Panc1 (cell line): Measurements from ENCODE around the gene RPS6KL1.

ENCODE experiments used
- POLR2AphosphoS5 ChIP-seq: IDR thresholded peaks from 2 replicates; pipeline ENCODE4 v1.6.1; 2012; ENCODE audit warnings: mild to moderate bottlenecking, low read depth, low read length, moderate library complexity
- SIN3A ChIP-seq: IDR thresholded peaks from 2 replicates; pipeline ENCODE4 v1.6.1; 2012; ENCODE audit warnings: low read depth, mild to moderate bottlenecking, low read length, moderate library complexity, borderline replicate concordance; ENCODE audit not compliant: insufficient read depth
- TCF7L2 ChIP-seq: IDR thresholded peaks from 2 replicates; pipeline ENCODE4 v1.6.1; 2011; ENCODE audit warnings: mild to moderate bottlenecking, low read depth, low read length, inconsistent platforms
- TF ChIP-seq, protein P1 (sequence below): fragments of 450-650 bp; IDR thresholded peaks from 2 replicates; pipeline ENCODE4 v1.5.1; 2017; ENCODE audit warnings: mild to moderate bottlenecking
- TF ChIP-seq, protein P2 (sequence below), 2 experiments: IDR thresholded peaks; 2 replicates each; pipeline ENCODE4 v1.6.1; 2011 to 2012; ENCODE audit warnings: low read depth in 2 of 2, control low read depth in 1 of 2, low read length in 1 of 2, mild to moderate bottlenecking in 1 of 2, moderate library complexity in 1 of 2; ENCODE audit not compliant: insufficient read depth in 1 of 2

DNA sequence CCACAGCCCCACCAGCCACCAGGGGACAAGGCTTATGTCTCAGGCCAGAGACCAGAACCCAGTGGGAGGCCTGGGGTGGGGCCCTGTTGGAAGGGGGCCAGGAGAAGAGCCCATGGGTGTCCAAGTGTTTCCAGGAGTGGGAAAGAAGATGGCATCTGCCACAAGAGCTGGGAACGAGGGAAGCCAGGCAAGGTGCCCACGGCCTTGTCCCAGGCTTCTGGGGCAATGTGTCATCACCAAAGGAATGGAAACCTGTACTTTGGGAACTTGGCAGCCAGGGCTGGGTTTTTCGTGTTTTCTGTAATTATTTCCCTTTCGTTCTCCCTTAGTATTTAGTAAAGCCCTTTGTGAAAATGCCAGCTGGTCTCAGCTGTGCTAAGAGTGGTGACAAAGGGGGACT is 37.7 kb upstream of the RPS6KL1 start:
- TF ChIP-seq, protein P1, sequence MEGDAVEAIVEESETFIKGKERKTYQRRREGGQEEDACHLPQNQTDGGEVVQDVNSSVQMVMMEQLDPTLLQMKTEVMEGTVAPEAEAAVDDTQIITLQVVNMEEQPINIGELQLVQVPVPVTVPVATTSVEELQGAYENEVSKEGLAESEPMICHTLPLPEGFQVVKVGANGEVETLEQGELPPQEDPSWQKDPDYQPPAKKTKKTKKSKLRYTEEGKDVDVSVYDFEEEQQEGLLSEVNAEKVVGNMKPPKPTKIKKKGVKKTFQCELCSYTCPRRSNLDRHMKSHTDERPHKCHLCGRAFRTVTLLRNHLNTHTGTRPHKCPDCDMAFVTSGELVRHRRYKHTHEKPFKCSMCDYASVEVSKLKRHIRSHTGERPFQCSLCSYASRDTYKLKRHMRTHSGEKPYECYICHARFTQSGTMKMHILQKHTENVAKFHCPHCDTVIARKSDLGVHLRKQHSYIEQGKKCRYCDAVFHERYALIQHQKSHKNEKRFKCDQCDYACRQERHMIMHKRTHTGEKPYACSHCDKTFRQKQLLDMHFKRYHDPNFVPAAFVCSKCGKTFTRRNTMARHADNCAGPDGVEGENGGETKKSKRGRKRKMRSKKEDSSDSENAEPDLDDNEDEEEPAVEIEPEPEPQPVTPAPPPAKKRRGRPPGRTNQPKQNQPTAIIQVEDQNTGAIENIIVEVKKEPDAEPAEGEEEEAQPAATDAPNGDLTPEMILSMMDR, result no peak
- TF ChIP-seq, protein P2, sequence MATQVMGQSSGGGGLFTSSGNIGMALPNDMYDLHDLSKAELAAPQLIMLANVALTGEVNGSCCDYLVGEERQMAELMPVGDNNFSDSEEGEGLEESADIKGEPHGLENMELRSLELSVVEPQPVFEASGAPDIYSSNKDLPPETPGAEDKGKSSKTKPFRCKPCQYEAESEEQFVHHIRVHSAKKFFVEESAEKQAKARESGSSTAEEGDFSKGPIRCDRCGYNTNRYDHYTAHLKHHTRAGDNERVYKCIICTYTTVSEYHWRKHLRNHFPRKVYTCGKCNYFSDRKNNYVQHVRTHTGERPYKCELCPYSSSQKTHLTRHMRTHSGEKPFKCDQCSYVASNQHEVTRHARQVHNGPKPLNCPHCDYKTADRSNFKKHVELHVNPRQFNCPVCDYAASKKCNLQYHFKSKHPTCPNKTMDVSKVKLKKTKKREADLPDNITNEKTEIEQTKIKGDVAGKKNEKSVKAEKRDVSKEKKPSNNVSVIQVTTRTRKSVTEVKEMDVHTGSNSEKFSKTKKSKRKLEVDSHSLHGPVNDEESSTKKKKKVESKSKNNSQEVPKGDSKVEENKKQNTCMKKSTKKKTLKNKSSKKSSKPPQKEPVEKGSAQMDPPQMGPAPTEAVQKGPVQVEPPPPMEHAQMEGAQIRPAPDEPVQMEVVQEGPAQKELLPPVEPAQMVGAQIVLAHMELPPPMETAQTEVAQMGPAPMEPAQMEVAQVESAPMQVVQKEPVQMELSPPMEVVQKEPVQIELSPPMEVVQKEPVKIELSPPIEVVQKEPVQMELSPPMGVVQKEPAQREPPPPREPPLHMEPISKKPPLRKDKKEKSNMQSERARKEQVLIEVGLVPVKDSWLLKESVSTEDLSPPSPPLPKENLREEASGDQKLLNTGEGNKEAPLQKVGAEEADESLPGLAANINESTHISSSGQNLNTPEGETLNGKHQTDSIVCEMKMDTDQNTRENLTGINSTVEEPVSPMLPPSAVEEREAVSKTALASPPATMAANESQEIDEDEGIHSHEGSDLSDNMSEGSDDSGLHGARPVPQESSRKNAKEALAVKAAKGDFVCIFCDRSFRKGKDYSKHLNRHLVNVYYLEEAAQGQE (IDR thresholded peaks at IDR 0.05; ENCODE audit: insufficient read depth in 1 of 2, low read depth in 2 of 2, low read length in 1 of 2), result no peak
- TF ChIP-seq POLR2AphosphoS5 (no peak), TCF7L2 (no peak), SIN3A (no peak)
